ENCODE results near the gene TSNAX.

GRCh38 chr1:231592809-231593208 lies 64.3 kb downstream of the TSNAX start:
- TF ChIP-seq CTCF (conservative IDR thresholded peaks at IDR 0.05; ENCODE audit: low read depth, low read length) (no peak), EZH2 (IDR thresholded peaks at IDR 0.05; ENCODE audit: borderline replicate concordance, low read depth, low read length, poor library complexity, severe bottlenecking) (no peak)
